MCF 10A (cell line): ENCODE data around the gene RAP2C. TPM values are rescaled to one million over a fixed set of nuclear protein-coding genes. Genes with fewer than 3 reads are reported as not detected.

Experiments
- BruUV-seq: library from RNA; stranded (reverse); fragments of 400-500 nt; replicated peaks from 2 replicates; lab custom pipeline; 2021; lab: Mats Ljungman, UMichigan
- CTCF ChIA-PET: fragments of 300-600 bp; sonication (Branson Sonifier 250); formaldehyde crosslinking; extraction: SDS; loops from one replicate; lab custom pipeline; 2021; ENCODE audit warnings: antibody characterized with exemption, inconsistent platforms; lab: Yijun Ruan, JAX
- POLR2A ChIA-PET: fragments of 300-600, 350-650 bp; sonication (Branson Sonifier 250); formaldehyde crosslinking; extraction: SDS; loops from one replicate; lab custom pipeline; 2020; ENCODE audit warnings: antibody characterized with exemption, inconsistent platforms; lab: Yijun Ruan, JAX
- DNase-seq: peaks from one replicate; pipeline ENCODE4 v3.0.0-alpha.2; 2018; ENCODE audit not compliant: unreplicated experiment
- H3K27ac Mint-ChIP-seq: one replicate; pipeline ENCODE4 v1.8.0; 2022; ENCODE audit warnings: mild to moderate bottlenecking, low read depth, mixed read lengths; ENCODE audit not compliant: unreplicated experiment
- H3K27me3 Mint-ChIP-seq: one replicate; pipeline ENCODE4 v1.8.0; 2022; ENCODE audit warnings: mixed read lengths; ENCODE audit not compliant: insufficient read depth, unreplicated experiment
- H3K36me3 Mint-ChIP-seq: one replicate; pipeline ENCODE4 v1.8.0; 2022; ENCODE audit warnings: mild to moderate bottlenecking, moderate library complexity, mixed read lengths; ENCODE audit not compliant: insufficient read depth, unreplicated experiment
- H3K4me1 Mint-ChIP-seq: one replicate; pipeline ENCODE4 v1.8.0; 2022; ENCODE audit warnings: mixed read lengths; ENCODE audit not compliant: insufficient read depth, unreplicated experiment
- H3K4me3 Mint-ChIP-seq: one replicate; pipeline ENCODE4 v1.8.0; 2022; ENCODE audit warnings: mild to moderate bottlenecking, moderate library complexity, mixed read lengths; ENCODE audit not compliant: unreplicated experiment
- H3K9me3 Mint-ChIP-seq: one replicate; pipeline ENCODE4 v1.8.0; 2022; ENCODE audit warnings: mixed read lengths; ENCODE audit not compliant: unreplicated experiment
- CTCF ChIP-seq: fragments of 200-600 bp; IDR thresholded peaks from one replicate; pipeline ENCODE4 v1.8.0; 2022; ENCODE audit warnings: antibody characterized with exemption, mild to moderate bottlenecking; ENCODE audit not compliant: unreplicated experiment
- intact Hi-C: fragments of 100-400 bp; cut with micrococcal nuclease; formaldehyde crosslinking; loops from 2 replicates; pipeline ENCODE4 v1.14.1; 2022
- total RNA-seq: library from RNA; stranded (reverse); gene quantifications from 2 replicates; pipeline ENCODE4 v1.2.3, GENCODE V29; 2022

The RAP2C gene
- total RNA-seq, 1 experiment from 2014 or later, result 37.0 TPM

- ChIA-PET POLR2A (no interaction called here), CTCF (no interaction called here)
- no peak overlapping the region for H3K4me3 Mint-ChIP-seq
- H3K9me3 Mint-ChIP-seq, result peaks cover 6% of the 10 kb centered on the region
- H3K27me3 Mint-ChIP-seq, result peaks cover 72% of the 10 kb centered on the region
- H3K27ac Mint-ChIP-seq, result no peak overlapping the region
- H3K4me1 Mint-ChIP-seq, result no peaks in the 10 kb centered on the region
- no TSS peak for BruUV-seq
- H3K36me3 Mint-ChIP-seq, result no peaks in the 10 kb centered on the region
- no peak for DNase-seq
- intact Hi-C loops, result no loop called here
- TF ChIP-seq CTCF, result no peak
Measured at GRCh38 chrX:132263127-132263526, 43.9 kb upstream of the RAP2C start.

GRCh38 chrX:132258509-132258908 is 39.3 kb upstream of the RAP2C start:
- peaks cover 3% of the 10 kb centered on the region for H3K9me3 Mint-ChIP-seq
- peaks cover 60% of the 10 kb centered on the region for H3K27me3 Mint-ChIP-seq
- H3K4me3 Mint-ChIP-seq, result no peak overlapping the region
- CTCF ChIA-PET, result interaction anchor here (0.9 to 1.1 kb wide), 2 partner anchors 34 to 337 kb away, joined by 3 to 5 read pairs; no protein-coding TSS in a partner anchor
- H3K4me1 Mint-ChIP-seq, result no peaks in the 10 kb centered on the region
- POLR2A ChIA-PET, result no interaction called here
- intact Hi-C loops, result no loop called here
- H3K27ac Mint-ChIP-seq, result no peak overlapping the region
- no peaks in the 10 kb centered on the region for H3K36me3 Mint-ChIP-seq
- no peak for TF ChIP-seq CTCF
- no peak for DNase-seq
- no TSS peak for BruUV-seq

- intact Hi-C loops, result no loop called here
- POLR2A ChIA-PET, result interaction anchor here (0.6 kb wide), 1 partner anchor 522 kb away, joined by 3 read pairs; no protein-coding TSS in a partner anchor
- CTCF ChIA-PET, result no interaction called here
Measured at GRCh38 chrX:132257116-132257515, 37.9 kb upstream of the RAP2C start.

GRCh38 chrX:132236121-132236520 is 16.9 kb upstream of the RAP2C start:
- Mint-ChIP-seq H3K36me3 (peaks cover 6% of the 10 kb centered on the region), H3K4me1 (no peaks in the 10 kb centered on the region), H3K9me3 (no peaks in the 10 kb centered on the region), H3K27me3 (peaks cover 52% of the 10 kb centered on the region), H3K4me3 (no peak overlapping the region), H3K27ac (no peak overlapping the region)
- intact Hi-C loops, result loop anchor here (2.0 kb wide), 1 partner anchor 35 kb away; no protein-coding TSS in a partner anchor
- ChIA-PET CTCF (no interaction called here), POLR2A (interaction anchor here (0.7 kb wide), 1 partner anchor 35 kb away, joined by 4 read pairs; no protein-coding TSS in a partner anchor)
- DNase-seq, result no peak
- no TSS peak for BruUV-seq
- TF ChIP-seq CTCF, result no peak

More at GRCh38 chrX:132257116-132257515, 37.9 kb upstream of the RAP2C start:
- TF ChIP-seq CTCF, result no peak
- BruUV-seq, result no TSS peak
- no peaks in the 10 kb centered on the region for H3K9me3 Mint-ChIP-seq
- H3K36me3 Mint-ChIP-seq, result no peaks in the 10 kb centered on the region
- DNase-seq, result no peak
- no peak overlapping the region for H3K27ac Mint-ChIP-seq
- H3K27me3 Mint-ChIP-seq, result peaks cover 60% of the 10 kb centered on the region
- no peaks in the 10 kb centered on the region for H3K4me1 Mint-ChIP-seq
- no peak overlapping the region for H3K4me3 Mint-ChIP-seq
